Stimulated activated CD8-positive, alpha-beta memory T cell treated with anti-CD3 and anti-CD28 coated beads, Interleukin-4, amount 100 ng/mL, for 48 hours (primary cell): ENCODE data around the gene PCDHGC5.

Experiments used
- DNase-seq: peaks from one replicate; pipeline ENCODE4 v3.0.0-alpha.2; 2020

Gene PCDHGC5

GRCh38 chr5:141513627-141514329 lies 24.9 kb downstream of the PCDHGC5 start:
- peak; percentile 80 for DNase-seq

GRCh38 chr5:141514330-141515133 lies 25.7 kb downstream of the PCDHGC5 start:
- no peak for DNase-seq

GRCh38 chr5:141515141-141515540 lies 26.3 kb downstream of the PCDHGC5 start:
- DNase-seq = no peak

GRCh38 chr5:141515946-141516671 lies 27.2 kb downstream of the PCDHGC5 start:
- no peak for DNase-seq

- DNase-seq = no peak
Observed at GRCh38 chr5:141516672-141517025, 27.8 kb downstream of the PCDHGC5 start.

GRCh38 chr5:141517312-141517711 lies 28.4 kb downstream of the PCDHGC5 start:
- DNase-seq = no peak

- DNase-seq = no peak
Observed at GRCh38 chr5:141517880-141518617, 29.2 kb downstream of the PCDHGC5 start.

GRCh38 chr5:141518618-141519015 lies 29.7 kb downstream of the PCDHGC5 start:
- DNase-seq = no peak

GRCh38 chr5:141519605-141520565 lies 31.0 kb downstream of the PCDHGC5 start:
- no peak for DNase-seq

- DNase-seq = no peak
Observed at GRCh38 chr5:141521244-141521781, 32.4 kb downstream of the PCDHGC5 start.

- DNase-seq = no peak
Observed at GRCh38 chr5:141522301-141522700, 33.4 kb downstream of the PCDHGC5 start.

- DNase-seq = no peak
Observed at GRCh38 chr5:141523991-141524390, 35.1 kb downstream of the PCDHGC5 start.

GRCh38 chr5:141524604-141525597 lies 36.0 kb downstream of the PCDHGC5 start:
- DNase-seq = peak; percentile 66

- no peak for DNase-seq
Observed at GRCh38 chr5:141525653-141526052, 36.8 kb downstream of the PCDHGC5 start.

- DNase-seq = no peak
Observed at GRCh38 chr5:141527426-141527825, 38.5 kb downstream of the PCDHGC5 start.

GRCh38 chr5:141528291-141528984 lies 39.6 kb downstream of the PCDHGC5 start:
- DNase-seq = no peak

GRCh38 chr5:141529002-141529401 lies 40.1 kb downstream of the PCDHGC5 start:
- no peak for DNase-seq

- no peak for DNase-seq
Observed at GRCh38 chr5:141529873-141530272, 41.0 kb downstream of the PCDHGC5 start.

- no peak for DNase-seq
Observed at GRCh38 chr5:141532726-141533125, 43.8 kb downstream of the PCDHGC5 start.

- DNase-seq = no peak
Observed at GRCh38 chr5:141533897-141534296, 45.0 kb downstream of the PCDHGC5 start.
